ENCODE measurements around the gene ZNF655. TPM values are rescaled to one million over a fixed set of nuclear protein-coding genes. Genes with fewer than 3 reads are reported as not detected.

The ZNF655 gene
- total and polyA plus RNA-seq, 2 experiments from 2014 or later, result 39.4 to 76.3 TPM

- H3K4me2 ChIP-seq, result no peak overlapping the region
- H3K36me3 ChIP-seq (replicated peaks; ENCODE audit: insufficient read depth, low read depth), result no peaks in the 10 kb centered on the region
- DNase-seq (ENCODE audit: low spot score), result no peak
- peaks cover 24% of the 10 kb centered on the region for H3K79me2 ChIP-seq
- H2AFZ ChIP-seq, result no peak overlapping the region
- H3K4me3 ChIP-seq, result no peak overlapping the region
- no peaks in the 10 kb centered on the region for H3K9me3 ChIP-seq (ENCODE audit: low read depth)
- no peaks in the 10 kb centered on the region for H3K9me2 ChIP-seq (replicated peaks; ENCODE audit: insufficient read depth)
- H3K4me1 ChIP-seq (ENCODE audit: insufficient read depth), result no peaks in the 10 kb centered on the region
- H3K27ac ChIP-seq, result no peak overlapping the region
- WGBS (ENCODE audit: low lambda C conversion rate, missing lambda C conversion rate), result 97% methylated on average over 3 of the region's 3 CpGs
- H3K27me3 ChIP-seq, result no peaks in the 10 kb centered on the region
- TF ChIP-seq EZH2phosphoT487 (IDR thresholded peaks at IDR 0.05; ENCODE audit: low read depth, severe bottlenecking, unreplicated experiment), result no peak
- no peak for TF ChIP-seq CTCF (IDR thresholded peaks at IDR 0.05; ENCODE audit: poor library complexity)
- no peak for TF ChIP-seq EZH2 (IDR thresholded peaks at IDR 0.05; ENCODE audit: borderline replicate concordance)
- no peaks in the 10 kb centered on the region for H4K20me1 ChIP-seq (ENCODE audit: insufficient read depth, poor library complexity, severe bottlenecking)
Observed at GRCh38 chr7:99571768-99572167, 13.3 kb downstream of the ZNF655 start.

- WGBS (ENCODE audit: low lambda C conversion rate, missing lambda C conversion rate), result 93% methylated on average over 1 of the region's 1 CpG
- Histone ChIP-seq H3K4me2 (no peak overlapping the region), H3K4me3 (no peak overlapping the region), H3K9me3 (ENCODE audit: low read depth) (no peaks in the 10 kb centered on the region), H3K79me2 (peaks cover 15% of the 10 kb centered on the region), H2AFZ (no peak overlapping the region), H3K36me3 (replicated peaks; ENCODE audit: insufficient read depth, low read depth) (no peaks in the 10 kb centered on the region), H3K4me1 (ENCODE audit: insufficient read depth) (no peaks in the 10 kb centered on the region), H3K27me3 (no peaks in the 10 kb centered on the region), H4K20me1 (ENCODE audit: insufficient read depth, poor library complexity, severe bottlenecking) (no peaks in the 10 kb centered on the region), H3K27ac (no peak overlapping the region), H3K9me2 (replicated peaks; ENCODE audit: insufficient read depth) (no peaks in the 10 kb centered on the region)
- DNase-seq (ENCODE audit: low spot score), result no peak
- TF ChIP-seq CTCF (IDR thresholded peaks at IDR 0.05; ENCODE audit: poor library complexity) (no peak), EZH2 (IDR thresholded peaks at IDR 0.05; ENCODE audit: borderline replicate concordance) (no peak), EZH2phosphoT487 (IDR thresholded peaks at IDR 0.05; ENCODE audit: low read depth, severe bottlenecking, unreplicated experiment) (no peak)
Observed at GRCh38 chr7:99573257-99573656, 14.8 kb downstream of the ZNF655 start.

DNA sequence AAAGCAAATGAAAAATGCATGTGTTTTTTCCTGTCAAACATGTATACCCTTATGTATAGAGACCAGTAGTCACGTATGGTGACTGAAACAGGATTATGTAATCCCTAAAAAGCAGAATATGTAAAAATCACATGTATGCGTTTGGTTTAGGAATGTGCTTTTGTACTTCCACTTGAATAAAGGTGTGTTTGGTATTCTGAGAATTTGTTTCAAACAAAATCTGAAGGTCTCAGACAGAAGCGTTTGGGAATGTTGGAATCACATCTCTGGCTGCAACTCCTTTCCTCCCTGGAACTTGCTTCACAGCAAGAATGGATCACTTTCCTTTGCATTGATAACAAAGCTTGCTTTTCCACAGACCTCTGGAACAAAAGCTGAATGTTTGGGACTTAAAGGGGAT, 17.8 kb downstream of the ZNF655 start:
- Histone ChIP-seq H3K36me3 (replicated peaks; ENCODE audit: insufficient read depth, low read depth) (no peaks in the 10 kb centered on the region), H3K4me2 (no peak overlapping the region), H3K27ac (no peak overlapping the region), H3K4me1 (ENCODE audit: insufficient read depth) (no peaks in the 10 kb centered on the region), H2AFZ (no peak overlapping the region), H3K9me2 (replicated peaks; ENCODE audit: insufficient read depth) (no peaks in the 10 kb centered on the region), H3K9me3 (ENCODE audit: low read depth) (no peaks in the 10 kb centered on the region), H3K4me3 (no peak overlapping the region), H3K79me2 (peaks cover 2% of the 10 kb centered on the region), H3K27me3 (no peaks in the 10 kb centered on the region), H4K20me1 (ENCODE audit: insufficient read depth, poor library complexity, severe bottlenecking) (no peaks in the 10 kb centered on the region)
- TF ChIP-seq CTCF (IDR thresholded peaks at IDR 0.05; ENCODE audit: poor library complexity) (no peak), EZH2 (IDR thresholded peaks at IDR 0.05; ENCODE audit: borderline replicate concordance) (no peak), EZH2phosphoT487 (IDR thresholded peaks at IDR 0.05; ENCODE audit: low read depth, severe bottlenecking, unreplicated experiment) (no peak)
- no peak for DNase-seq (ENCODE audit: low spot score)
- WGBS (ENCODE audit: low lambda C conversion rate, missing lambda C conversion rate), result 85% methylated on average over 3 of the region's 3 CpGs

Measured in hepatocyte (in vitro differentiated cells).